ENCODE measurements around the gene TBC1D22B. TPM values are rescaled to one million over a fixed set of nuclear protein-coding genes. Genes with fewer than 3 reads are reported as not detected.

The TBC1D22B gene
- total and polyA plus RNA-seq, 2 experiments from 2014 or later: 9.1 to 19.9 TPM

DNA sequence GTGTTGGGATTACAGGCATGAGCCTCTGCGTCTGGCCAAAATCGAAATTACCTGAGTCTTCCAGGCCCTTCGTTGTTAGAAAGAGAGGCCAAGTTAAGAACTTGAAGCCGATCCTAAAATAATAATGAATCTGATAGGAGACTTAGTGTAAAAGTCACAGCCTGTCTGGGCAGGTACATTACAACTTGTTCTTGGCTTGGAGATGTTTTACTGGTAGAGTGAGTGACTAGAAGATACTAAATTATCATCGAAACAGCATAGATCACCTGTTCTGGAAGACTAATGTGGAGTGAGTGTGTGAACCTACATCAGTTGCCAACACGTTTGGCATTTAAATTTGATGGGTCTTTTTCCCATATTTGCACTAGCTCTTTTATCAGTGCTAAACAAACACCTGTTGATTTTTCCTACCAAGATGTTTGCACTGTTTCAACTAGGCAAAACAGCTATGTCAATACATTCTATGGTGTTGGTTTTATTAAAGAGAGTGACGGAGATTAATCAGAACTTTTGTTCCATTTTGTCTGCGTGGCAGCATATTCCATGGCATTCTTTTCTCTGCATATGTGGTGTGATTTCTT, 5.0 kb downstream of the TBC1D22B start:
- Histone ChIP-seq H3K27ac (ENCODE audit: low read depth) (no peak overlapping the region), H3K36me3 (ENCODE audit: insufficient read depth) (no peaks in the 10 kb centered on the region), H3F3A (replicated peaks; ENCODE audit: low read depth) (0 out of 2 replicates have a peak, but pooled peaks cover 3% of the 10 kb centered on the region), H3K9me2 (ENCODE audit: insufficient read depth) (no peaks in the 10 kb centered on the region), H3K27me3 (ENCODE audit: insufficient read depth) (no peaks in the 10 kb centered on the region), H3K79me2 (replicated peaks; ENCODE audit: insufficient read depth) (peaks cover 79% of the 10 kb centered on the region), H2AFZ (no peak overlapping the region), H3K4me2 (no peak overlapping the region), H4K20me1 (replicated peaks; ENCODE audit: insufficient read depth) (no peaks in the 10 kb centered on the region), H3K4me1 (ENCODE audit: insufficient read depth) (peaks cover 39% of the 10 kb centered on the region), H3K4me3 (no peak overlapping the region)
- DNase-seq (ENCODE audit: low spot score) (no peak), ATAC-seq (no peak)
- Mint-ChIP-seq H3K4me1 (peaks cover 56% of the 10 kb centered on the region), H3K36me3 (ENCODE audit: low read depth) (peaks cover 4% of the 10 kb centered on the region; the same call in 1 of the 3 replicates), H3K27me3 (ENCODE audit: insufficient read depth, low read depth, poor library complexity) (peaks cover 6% of the 10 kb centered on the region), H3K9me3 (no peaks in the 10 kb centered on the region), H3K27ac (peak overlapping the region; percentile 56; the same call in 1 of the 2 replicates), H3K4me3 (no peak overlapping the region)
- TF ChIP-seq CREB1 (CRISPR knock-in tag; IDR thresholded peaks at IDR 0.05; ENCODE audit: low read depth) (no peak), POLR2AphosphoS5 (IDR thresholded peaks at IDR 0.05; ENCODE audit: low read depth) (no peak), JUNB (IDR thresholded peaks at IDR 0.05; ENCODE audit: unreplicated experiment) (no peak), STAT1 (IDR thresholded peaks at IDR 0.05; ENCODE audit: unreplicated experiment) (no peak), NANOG (IDR thresholded peaks at IDR 0.05; ENCODE audit: borderline replicate concordance) (no peak), EZH2 (IDR thresholded peaks at IDR 0.05; ENCODE audit: low read depth, unreplicated experiment) (no peak), ZNF114 (CRISPR knock-in tag; IDR thresholded peaks at IDR 0.05) (no peak), EZH2phosphoT487 (IDR thresholded peaks at IDR 0.05; ENCODE audit: unreplicated experiment) (no peak), ZNF331 (CRISPR knock-in tag; IDR thresholded peaks at IDR 0.05; ENCODE audit: low read depth) (no peak)
- TF ChIP-seq, protein P1, sequence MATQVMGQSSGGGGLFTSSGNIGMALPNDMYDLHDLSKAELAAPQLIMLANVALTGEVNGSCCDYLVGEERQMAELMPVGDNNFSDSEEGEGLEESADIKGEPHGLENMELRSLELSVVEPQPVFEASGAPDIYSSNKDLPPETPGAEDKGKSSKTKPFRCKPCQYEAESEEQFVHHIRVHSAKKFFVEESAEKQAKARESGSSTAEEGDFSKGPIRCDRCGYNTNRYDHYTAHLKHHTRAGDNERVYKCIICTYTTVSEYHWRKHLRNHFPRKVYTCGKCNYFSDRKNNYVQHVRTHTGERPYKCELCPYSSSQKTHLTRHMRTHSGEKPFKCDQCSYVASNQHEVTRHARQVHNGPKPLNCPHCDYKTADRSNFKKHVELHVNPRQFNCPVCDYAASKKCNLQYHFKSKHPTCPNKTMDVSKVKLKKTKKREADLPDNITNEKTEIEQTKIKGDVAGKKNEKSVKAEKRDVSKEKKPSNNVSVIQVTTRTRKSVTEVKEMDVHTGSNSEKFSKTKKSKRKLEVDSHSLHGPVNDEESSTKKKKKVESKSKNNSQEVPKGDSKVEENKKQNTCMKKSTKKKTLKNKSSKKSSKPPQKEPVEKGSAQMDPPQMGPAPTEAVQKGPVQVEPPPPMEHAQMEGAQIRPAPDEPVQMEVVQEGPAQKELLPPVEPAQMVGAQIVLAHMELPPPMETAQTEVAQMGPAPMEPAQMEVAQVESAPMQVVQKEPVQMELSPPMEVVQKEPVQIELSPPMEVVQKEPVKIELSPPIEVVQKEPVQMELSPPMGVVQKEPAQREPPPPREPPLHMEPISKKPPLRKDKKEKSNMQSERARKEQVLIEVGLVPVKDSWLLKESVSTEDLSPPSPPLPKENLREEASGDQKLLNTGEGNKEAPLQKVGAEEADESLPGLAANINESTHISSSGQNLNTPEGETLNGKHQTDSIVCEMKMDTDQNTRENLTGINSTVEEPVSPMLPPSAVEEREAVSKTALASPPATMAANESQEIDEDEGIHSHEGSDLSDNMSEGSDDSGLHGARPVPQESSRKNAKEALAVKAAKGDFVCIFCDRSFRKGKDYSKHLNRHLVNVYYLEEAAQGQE (IDR thresholded peaks at IDR 0.05; ENCODE audit: unreplicated experiment): no peak
- TF ChIP-seq, protein P2, sequence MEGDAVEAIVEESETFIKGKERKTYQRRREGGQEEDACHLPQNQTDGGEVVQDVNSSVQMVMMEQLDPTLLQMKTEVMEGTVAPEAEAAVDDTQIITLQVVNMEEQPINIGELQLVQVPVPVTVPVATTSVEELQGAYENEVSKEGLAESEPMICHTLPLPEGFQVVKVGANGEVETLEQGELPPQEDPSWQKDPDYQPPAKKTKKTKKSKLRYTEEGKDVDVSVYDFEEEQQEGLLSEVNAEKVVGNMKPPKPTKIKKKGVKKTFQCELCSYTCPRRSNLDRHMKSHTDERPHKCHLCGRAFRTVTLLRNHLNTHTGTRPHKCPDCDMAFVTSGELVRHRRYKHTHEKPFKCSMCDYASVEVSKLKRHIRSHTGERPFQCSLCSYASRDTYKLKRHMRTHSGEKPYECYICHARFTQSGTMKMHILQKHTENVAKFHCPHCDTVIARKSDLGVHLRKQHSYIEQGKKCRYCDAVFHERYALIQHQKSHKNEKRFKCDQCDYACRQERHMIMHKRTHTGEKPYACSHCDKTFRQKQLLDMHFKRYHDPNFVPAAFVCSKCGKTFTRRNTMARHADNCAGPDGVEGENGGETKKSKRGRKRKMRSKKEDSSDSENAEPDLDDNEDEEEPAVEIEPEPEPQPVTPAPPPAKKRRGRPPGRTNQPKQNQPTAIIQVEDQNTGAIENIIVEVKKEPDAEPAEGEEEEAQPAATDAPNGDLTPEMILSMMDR (conservative IDR thresholded peaks at IDR 0.05; ENCODE audit: low read depth in 2 of 2): no peak
- TF ChIP-seq, protein P3, sequence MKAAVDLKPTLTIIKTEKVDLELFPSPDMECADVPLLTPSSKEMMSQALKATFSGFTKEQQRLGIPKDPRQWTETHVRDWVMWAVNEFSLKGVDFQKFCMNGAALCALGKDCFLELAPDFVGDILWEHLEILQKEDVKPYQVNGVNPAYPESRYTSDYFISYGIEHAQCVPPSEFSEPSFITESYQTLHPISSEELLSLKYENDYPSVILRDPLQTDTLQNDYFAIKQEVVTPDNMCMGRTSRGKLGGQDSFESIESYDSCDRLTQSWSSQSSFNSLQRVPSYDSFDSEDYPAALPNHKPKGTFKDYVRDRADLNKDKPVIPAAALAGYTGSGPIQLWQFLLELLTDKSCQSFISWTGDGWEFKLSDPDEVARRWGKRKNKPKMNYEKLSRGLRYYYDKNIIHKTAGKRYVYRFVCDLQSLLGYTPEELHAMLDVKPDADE (IDR thresholded peaks at IDR 0.05): no peak
- TF ChIP-seq, protein P4, sequence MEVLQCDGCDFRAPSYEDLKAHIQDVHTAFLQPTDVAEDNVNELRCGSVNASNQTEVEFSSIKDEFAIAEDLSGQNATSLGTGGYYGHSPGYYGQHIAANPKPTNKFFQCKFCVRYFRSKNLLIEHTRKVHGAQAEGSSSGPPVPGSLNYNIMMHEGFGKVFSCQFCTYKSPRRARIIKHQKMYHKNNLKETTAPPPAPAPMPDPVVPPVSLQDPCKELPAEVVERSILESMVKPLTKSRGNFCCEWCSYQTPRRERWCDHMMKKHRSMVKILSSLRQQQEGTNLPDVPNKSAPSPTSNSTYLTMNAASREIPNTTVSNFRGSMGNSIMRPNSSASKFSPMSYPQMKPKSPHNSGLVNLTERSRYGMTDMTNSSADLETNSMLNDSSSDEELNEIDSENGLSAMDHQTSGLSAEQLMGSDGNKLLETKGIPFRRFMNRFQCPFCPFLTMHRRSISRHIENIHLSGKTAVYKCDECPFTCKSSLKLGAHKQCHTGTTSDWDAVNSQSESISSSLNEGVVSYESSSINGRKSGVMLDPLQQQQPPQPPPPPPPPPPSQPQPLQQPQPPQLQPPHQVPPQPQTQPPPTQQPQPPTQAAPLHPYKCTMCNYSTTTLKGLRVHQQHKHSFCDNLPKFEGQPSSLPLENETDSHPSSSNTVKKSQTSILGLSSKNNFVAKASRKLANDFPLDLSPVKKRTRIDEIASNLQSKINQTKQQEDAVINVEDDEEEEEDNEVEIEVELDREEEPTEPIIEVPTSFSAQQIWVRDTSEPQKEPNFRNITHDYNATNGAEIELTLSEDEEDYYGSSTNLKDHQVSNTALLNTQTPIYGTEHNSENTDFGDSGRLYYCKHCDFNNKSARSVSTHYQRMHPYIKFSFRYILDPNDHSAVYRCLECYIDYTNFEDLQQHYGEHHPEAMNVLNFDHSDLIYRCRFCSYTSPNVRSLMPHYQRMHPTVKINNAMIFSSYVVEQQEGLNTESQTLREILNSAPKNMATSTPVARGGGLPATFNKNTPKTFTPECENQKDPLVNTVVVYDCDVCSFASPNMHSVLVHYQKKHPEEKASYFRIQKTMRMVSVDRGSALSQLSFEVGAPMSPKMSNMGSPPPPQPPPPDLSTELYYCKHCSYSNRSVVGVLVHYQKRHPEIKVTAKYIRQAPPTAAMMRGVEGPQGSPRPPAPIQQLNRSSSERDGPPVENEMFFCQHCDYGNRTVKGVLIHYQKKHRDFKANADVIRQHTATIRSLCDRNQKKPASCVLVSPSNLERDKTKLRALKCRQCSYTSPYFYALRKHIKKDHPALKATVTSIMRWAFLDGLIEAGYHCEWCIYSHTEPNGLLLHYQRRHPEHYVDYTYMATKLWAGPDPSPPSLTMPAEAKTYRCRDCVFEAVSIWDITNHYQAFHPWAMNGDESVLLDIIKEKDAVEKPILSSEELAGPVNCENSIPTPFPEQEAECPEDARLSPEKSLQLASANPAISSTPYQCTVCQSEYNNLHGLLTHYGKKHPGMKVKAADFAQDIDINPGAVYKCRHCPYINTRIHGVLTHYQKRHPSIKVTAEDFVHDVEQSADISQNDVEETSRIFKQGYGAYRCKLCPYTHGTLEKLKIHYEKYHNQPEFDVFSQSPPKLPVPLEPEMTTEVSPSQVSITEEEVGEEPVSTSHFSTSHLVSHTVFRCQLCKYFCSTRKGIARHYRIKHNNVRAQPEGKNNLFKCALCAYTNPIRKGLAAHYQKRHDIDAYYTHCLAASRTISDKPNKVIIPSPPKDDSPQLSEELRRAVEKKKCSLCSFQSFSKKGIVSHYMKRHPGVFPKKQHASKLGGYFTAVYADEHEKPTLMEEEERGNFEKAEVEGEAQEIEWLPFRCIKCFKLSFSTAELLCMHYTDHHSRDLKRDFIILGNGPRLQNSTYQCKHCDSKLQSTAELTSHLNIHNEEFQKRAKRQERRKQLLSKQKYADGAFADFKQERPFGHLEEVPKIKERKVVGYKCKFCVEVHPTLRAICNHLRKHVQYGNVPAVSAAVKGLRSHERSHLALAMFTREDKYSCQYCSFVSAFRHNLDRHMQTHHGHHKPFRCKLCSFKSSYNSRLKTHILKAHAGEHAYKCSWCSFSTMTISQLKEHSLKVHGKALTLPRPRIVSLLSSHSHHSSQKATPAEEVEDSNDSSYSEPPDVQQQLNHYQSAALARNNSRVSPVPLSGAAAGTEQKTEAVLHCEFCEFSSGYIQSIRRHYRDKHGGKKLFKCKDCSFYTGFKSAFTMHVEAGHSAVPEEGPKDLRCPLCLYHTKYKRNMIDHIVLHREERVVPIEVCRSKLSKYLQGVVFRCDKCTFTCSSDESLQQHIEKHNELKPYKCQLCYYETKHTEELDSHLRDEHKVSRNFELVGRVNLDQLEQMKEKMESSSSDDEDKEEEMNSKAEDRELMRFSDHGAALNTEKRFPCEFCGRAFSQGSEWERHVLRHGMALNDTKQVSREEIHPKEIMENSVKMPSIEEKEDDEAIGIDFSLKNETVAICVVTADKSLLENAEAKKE (CRISPR knock-in tag; IDR thresholded peaks at IDR 0.05): no peak
